ENCODE measurements around the gene CTBP2.

GRCh38 chr10:125169279-125169678, 8.9 kb upstream of the CTBP2 start:
- TF ChIP-seq, protein P1, sequence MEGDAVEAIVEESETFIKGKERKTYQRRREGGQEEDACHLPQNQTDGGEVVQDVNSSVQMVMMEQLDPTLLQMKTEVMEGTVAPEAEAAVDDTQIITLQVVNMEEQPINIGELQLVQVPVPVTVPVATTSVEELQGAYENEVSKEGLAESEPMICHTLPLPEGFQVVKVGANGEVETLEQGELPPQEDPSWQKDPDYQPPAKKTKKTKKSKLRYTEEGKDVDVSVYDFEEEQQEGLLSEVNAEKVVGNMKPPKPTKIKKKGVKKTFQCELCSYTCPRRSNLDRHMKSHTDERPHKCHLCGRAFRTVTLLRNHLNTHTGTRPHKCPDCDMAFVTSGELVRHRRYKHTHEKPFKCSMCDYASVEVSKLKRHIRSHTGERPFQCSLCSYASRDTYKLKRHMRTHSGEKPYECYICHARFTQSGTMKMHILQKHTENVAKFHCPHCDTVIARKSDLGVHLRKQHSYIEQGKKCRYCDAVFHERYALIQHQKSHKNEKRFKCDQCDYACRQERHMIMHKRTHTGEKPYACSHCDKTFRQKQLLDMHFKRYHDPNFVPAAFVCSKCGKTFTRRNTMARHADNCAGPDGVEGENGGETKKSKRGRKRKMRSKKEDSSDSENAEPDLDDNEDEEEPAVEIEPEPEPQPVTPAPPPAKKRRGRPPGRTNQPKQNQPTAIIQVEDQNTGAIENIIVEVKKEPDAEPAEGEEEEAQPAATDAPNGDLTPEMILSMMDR (IDR thresholded peaks at IDR 0.05) = no peak
- TF ChIP-seq POLR2A (IDR thresholded peaks at IDR 0.05) = no peak
